ENCODE data around the gene ZCWPW1.
"Not testable (repeated sequence)": the region's sequence is repeated elsewhere in the genome, so short reads cannot be mapped to it uniquely, and the experiment has no call there.

Gene ZCWPW1

GRCh38 chr7:100456562-100456961 lies 28.1 kb upstream of the ZCWPW1 start:
- Histone ChIP-seq H2BK12ac (ENCODE audit: low read length) (no peak overlapping the region), H3K14ac (ENCODE audit: low read length) (no peak overlapping the region), H3K79me1 (ENCODE audit: low read length) (no peaks in the 10 kb centered on the region), H3K36me3 (ENCODE audit: control insufficient read depth in 1 of 2, insufficient read depth in 2 of 2, low read length in 2 of 2) (no peaks in the 10 kb centered on the region), H4K91ac (ENCODE audit: low read depth, low read length) (no peak overlapping the region), H2AFZ (ENCODE audit: insufficient read depth, low read length, poor library complexity) (no peak overlapping the region), H2AK5ac (ENCODE audit: low read length) (no peak overlapping the region), H3K4me1 (ENCODE audit: control insufficient read depth in 1 of 2, insufficient read depth in 2 of 2, low read length in 2 of 2) (no peaks in the 10 kb centered on the region), H3K27me3 (ENCODE audit: insufficient read depth, low read length) (no peaks in the 10 kb centered on the region), H3K9ac (ENCODE audit: low read length) (no peak overlapping the region), H4K12ac (ENCODE audit: low read depth, low read length) (no peak overlapping the region), H4K8ac (ENCODE audit: low read depth, low read length) (no peak overlapping the region), H2BK5ac (ENCODE audit: low read depth, low read length, poor library complexity) (no peak overlapping the region), H3K27ac (ENCODE audit: low read depth, low read length) (no peak overlapping the region), H3K4ac (ENCODE audit: low read depth, low read length) (no peak overlapping the region), H3K9me3 (ENCODE audit: insufficient read depth, low read depth, low read length) (no peaks in the 10 kb centered on the region), H3K79me2 (ENCODE audit: control insufficient read depth, insufficient read depth, low read length, poor library complexity) (no peaks in the 10 kb centered on the region), H3K4me2 (ENCODE audit: low read length) (no peak overlapping the region), H3K18ac (ENCODE audit: low read length) (no peak overlapping the region), H2BK120ac (ENCODE audit: insufficient read depth, low read length, poor library complexity) (no peak overlapping the region), H3K4me3 (ENCODE audit: low read depth, low read length) (no peak overlapping the region), H3K23ac (ENCODE audit: low read length) (no peak overlapping the region)
- no peak for DNase-seq
- WGBS (ENCODE audit: extremely low coverage, insufficient coverage, insufficient read length): 100% methylated on average over 2 of the region's 14 CpGs

GRCh38 chr7:100455206-100455605 lies 26.7 kb upstream of the ZCWPW1 start:
- H2BK120ac ChIP-seq (ENCODE audit: insufficient read depth, low read length, poor library complexity): no peak overlapping the region
- H3K36me3 ChIP-seq (ENCODE audit: control insufficient read depth in 1 of 2, insufficient read depth in 2 of 2, low read length in 2 of 2): no peaks in the 10 kb centered on the region
- H4K8ac ChIP-seq (ENCODE audit: low read depth, low read length): no peak overlapping the region
- no peak overlapping the region for H3K14ac ChIP-seq (ENCODE audit: low read length)
- no peak overlapping the region for H2BK12ac ChIP-seq (ENCODE audit: low read length)
- H3K4me1 ChIP-seq (ENCODE audit: control insufficient read depth in 1 of 2, insufficient read depth in 2 of 2, low read length in 2 of 2): no peaks in the 10 kb centered on the region
- H3K9me3 ChIP-seq (ENCODE audit: insufficient read depth, low read depth, low read length): no peaks in the 10 kb centered on the region
- H3K79me1 ChIP-seq (ENCODE audit: low read length): peaks cover 5% of the 10 kb centered on the region
- no peak overlapping the region for H2AK5ac ChIP-seq (ENCODE audit: low read length)
- no peak overlapping the region for H3K4me3 ChIP-seq (ENCODE audit: low read depth, low read length)
- no CpG with 5 or more reads among the region's 3 CpGs for WGBS (ENCODE audit: extremely low coverage, insufficient coverage, insufficient read length)
- no peak for DNase-seq
- no peak overlapping the region for H3K4me2 ChIP-seq (ENCODE audit: low read length)
- H3K79me2 ChIP-seq (ENCODE audit: control insufficient read depth, insufficient read depth, low read length, poor library complexity): peaks cover 3% of the 10 kb centered on the region
- H2BK5ac ChIP-seq (ENCODE audit: low read depth, low read length, poor library complexity): no peak overlapping the region
- no peak overlapping the region for H3K23ac ChIP-seq (ENCODE audit: low read length)
- H2AFZ ChIP-seq (ENCODE audit: insufficient read depth, low read length, poor library complexity): no peak overlapping the region
- H4K12ac ChIP-seq (ENCODE audit: low read depth, low read length): no peak overlapping the region
- no peak overlapping the region for H3K18ac ChIP-seq (ENCODE audit: low read length)
- no peak overlapping the region for H4K91ac ChIP-seq (ENCODE audit: low read depth, low read length)
- no peaks in the 10 kb centered on the region for H3K27me3 ChIP-seq (ENCODE audit: insufficient read depth, low read length)
- no peak overlapping the region for H3K27ac ChIP-seq (ENCODE audit: low read depth, low read length)
- H3K9ac ChIP-seq (ENCODE audit: low read length): no peak overlapping the region
- no peak overlapping the region for H3K4ac ChIP-seq (ENCODE audit: low read depth, low read length)

DNA sequence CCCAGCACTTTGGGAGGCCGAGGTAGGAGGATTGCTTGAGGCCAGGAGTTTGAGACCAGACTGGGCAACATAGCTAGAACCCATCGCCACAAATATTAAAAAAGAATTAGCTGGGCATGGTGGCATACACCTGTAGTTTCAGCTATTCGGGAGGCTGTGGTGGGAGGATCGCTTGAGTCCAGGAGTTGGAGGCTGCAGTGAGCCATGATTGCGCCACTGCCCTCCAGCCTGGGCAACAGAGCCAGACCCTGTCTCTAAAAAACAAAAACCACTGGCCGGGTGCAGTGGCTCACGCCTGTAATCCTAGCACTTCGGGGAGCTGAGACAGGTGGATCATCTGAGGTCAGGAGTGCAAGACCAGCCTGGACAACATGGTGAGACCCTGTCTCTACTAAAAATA lies 25.4 kb upstream of the ZCWPW1 start:
- not testable (repeated sequence) for H3K4me2 ChIP-seq (ENCODE audit: low read length); H4K8ac ChIP-seq (ENCODE audit: low read depth, low read length); H3K4me1 ChIP-seq (ENCODE audit: control insufficient read depth in 1 of 2, insufficient read depth in 2 of 2, low read length in 2 of 2); H3K79me2 ChIP-seq (ENCODE audit: control insufficient read depth, insufficient read depth, low read length, poor library complexity); H3K27ac ChIP-seq (ENCODE audit: low read depth, low read length); H3K4me3 ChIP-seq (ENCODE audit: low read depth, low read length); H3K4ac ChIP-seq (ENCODE audit: low read depth, low read length); H4K12ac ChIP-seq (ENCODE audit: low read depth, low read length); DNase-seq; H3K79me1 ChIP-seq (ENCODE audit: low read length); H2AFZ ChIP-seq (ENCODE audit: insufficient read depth, low read length, poor library complexity); H3K14ac ChIP-seq (ENCODE audit: low read length); H2BK12ac ChIP-seq (ENCODE audit: low read length); H2AK5ac ChIP-seq (ENCODE audit: low read length); H2BK5ac ChIP-seq (ENCODE audit: low read depth, low read length, poor library complexity); H3K9me3 ChIP-seq (ENCODE audit: insufficient read depth, low read depth, low read length); H3K23ac ChIP-seq (ENCODE audit: low read length); H2BK120ac ChIP-seq (ENCODE audit: insufficient read depth, low read length, poor library complexity); H3K18ac ChIP-seq (ENCODE audit: low read length); H3K36me3 ChIP-seq (ENCODE audit: control insufficient read depth in 1 of 2, insufficient read depth in 2 of 2, low read length in 2 of 2); H3K9ac ChIP-seq (ENCODE audit: low read length); H4K91ac ChIP-seq (ENCODE audit: low read depth, low read length); H3K27me3 ChIP-seq (ENCODE audit: insufficient read depth, low read length)
- WGBS (ENCODE audit: extremely low coverage, insufficient coverage, insufficient read length): no CpG with 5 or more reads among the region's 8 CpGs

GRCh38 chr7:100452513-100452912 lies 24.0 kb upstream of the ZCWPW1 start:
- Histone ChIP-seq H3K4ac (ENCODE audit: low read depth, low read length) (no peak overlapping the region), H3K79me1 (ENCODE audit: low read length) (peaks cover 5% of the 10 kb centered on the region), H2BK5ac (ENCODE audit: low read depth, low read length, poor library complexity) (no peak overlapping the region), H3K36me3 (ENCODE audit: control insufficient read depth in 1 of 2, insufficient read depth in 2 of 2, low read length in 2 of 2) (no peaks in the 10 kb centered on the region), H3K9ac (ENCODE audit: low read length) (no peak overlapping the region), H2AK5ac (ENCODE audit: low read length) (no peak overlapping the region), H3K27ac (ENCODE audit: low read depth, low read length) (no peak overlapping the region), H3K79me2 (ENCODE audit: control insufficient read depth, insufficient read depth, low read length, poor library complexity) (peaks cover 3% of the 10 kb centered on the region), H3K9me3 (ENCODE audit: insufficient read depth, low read depth, low read length) (no peaks in the 10 kb centered on the region), H2AFZ (ENCODE audit: insufficient read depth, low read length, poor library complexity) (no peak overlapping the region), H3K27me3 (ENCODE audit: insufficient read depth, low read length) (no peaks in the 10 kb centered on the region), H4K8ac (ENCODE audit: low read depth, low read length) (no peak overlapping the region), H3K23ac (ENCODE audit: low read length) (no peak overlapping the region), H3K4me3 (ENCODE audit: low read depth, low read length) (no peak overlapping the region), H3K18ac (ENCODE audit: low read length) (no peak overlapping the region), H3K4me2 (ENCODE audit: low read length) (no peak overlapping the region), H3K14ac (ENCODE audit: low read length) (no peak overlapping the region), H3K4me1 (ENCODE audit: control insufficient read depth in 1 of 2, insufficient read depth in 2 of 2, low read length in 2 of 2) (no peaks in the 10 kb centered on the region), H2BK12ac (ENCODE audit: low read length) (no peak overlapping the region), H4K12ac (ENCODE audit: low read depth, low read length) (no peak overlapping the region), H2BK120ac (ENCODE audit: insufficient read depth, low read length, poor library complexity) (no peak overlapping the region), H4K91ac (ENCODE audit: low read depth, low read length) (no peak overlapping the region)
- no CpG with 5 or more reads among the region's 3 CpGs for WGBS (ENCODE audit: extremely low coverage, insufficient coverage, insufficient read length)
- no peak for DNase-seq

All from trophoblast cell (in vitro differentiated cells and primary cell).